Measurements from ENCODE around the gene CWC27. TPM values are rescaled to one million over a fixed set of nuclear protein-coding genes. Genes with fewer than 3 reads are reported as not detected.

CWC27 gene
- total RNA-seq, 1 donor from 2014 or later, result 19.2 TPM

DNA sequence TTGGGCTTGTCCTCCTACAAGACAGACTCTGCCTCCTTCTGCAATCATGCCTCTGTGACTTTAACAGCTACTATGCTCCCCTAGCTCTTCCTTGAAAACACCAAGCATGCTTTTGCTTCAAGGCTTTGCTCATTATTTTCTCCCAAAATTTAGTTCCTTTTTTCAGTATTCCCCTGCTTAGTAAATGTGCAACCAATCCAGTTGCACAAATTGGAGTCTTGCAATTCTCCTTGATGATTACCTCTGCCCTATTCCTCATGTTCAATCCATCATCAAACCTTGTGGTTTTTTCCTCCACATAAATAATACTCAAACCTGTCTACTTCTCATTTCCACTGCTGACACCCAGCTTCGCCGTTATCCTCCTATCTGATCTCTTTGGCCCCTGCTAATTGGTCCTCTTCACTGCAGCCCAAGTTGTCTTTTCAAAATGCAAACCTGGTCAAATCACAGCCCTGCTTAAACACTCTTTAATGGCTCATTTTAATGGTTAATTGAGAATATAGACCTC, 296.3 kb downstream of the CWC27 start:
- no peak overlapping the region for H3K27ac ChIP-seq
- no peaks in the 10 kb centered on the region for H3K36me3 ChIP-seq
- no peaks in the 10 kb centered on the region for H3K27me3 ChIP-seq
- H3K4me1 ChIP-seq, result no peaks in the 10 kb centered on the region
- no peak for TF ChIP-seq POLR2AphosphoS5 (IDR thresholded peaks at IDR 0.05; ENCODE audit: insufficient read depth in 1 of 2, low read depth in 1 of 2)
- TF ChIP-seq, protein P1, sequence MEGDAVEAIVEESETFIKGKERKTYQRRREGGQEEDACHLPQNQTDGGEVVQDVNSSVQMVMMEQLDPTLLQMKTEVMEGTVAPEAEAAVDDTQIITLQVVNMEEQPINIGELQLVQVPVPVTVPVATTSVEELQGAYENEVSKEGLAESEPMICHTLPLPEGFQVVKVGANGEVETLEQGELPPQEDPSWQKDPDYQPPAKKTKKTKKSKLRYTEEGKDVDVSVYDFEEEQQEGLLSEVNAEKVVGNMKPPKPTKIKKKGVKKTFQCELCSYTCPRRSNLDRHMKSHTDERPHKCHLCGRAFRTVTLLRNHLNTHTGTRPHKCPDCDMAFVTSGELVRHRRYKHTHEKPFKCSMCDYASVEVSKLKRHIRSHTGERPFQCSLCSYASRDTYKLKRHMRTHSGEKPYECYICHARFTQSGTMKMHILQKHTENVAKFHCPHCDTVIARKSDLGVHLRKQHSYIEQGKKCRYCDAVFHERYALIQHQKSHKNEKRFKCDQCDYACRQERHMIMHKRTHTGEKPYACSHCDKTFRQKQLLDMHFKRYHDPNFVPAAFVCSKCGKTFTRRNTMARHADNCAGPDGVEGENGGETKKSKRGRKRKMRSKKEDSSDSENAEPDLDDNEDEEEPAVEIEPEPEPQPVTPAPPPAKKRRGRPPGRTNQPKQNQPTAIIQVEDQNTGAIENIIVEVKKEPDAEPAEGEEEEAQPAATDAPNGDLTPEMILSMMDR (IDR thresholded peaks at IDR 0.05), result no peak
- no peak for TF ChIP-seq POLR2A (IDR thresholded peaks at IDR 0.05)
- H3K4me3 ChIP-seq, result no peak overlapping the region
- no peaks in the 10 kb centered on the region for H3K9me3 ChIP-seq
- intact Hi-C loops (cut with DNase I), result no loop called here
- no peak for DNase-seq (ENCODE audit: extremely low spot score in 2 of 2)

DNA sequence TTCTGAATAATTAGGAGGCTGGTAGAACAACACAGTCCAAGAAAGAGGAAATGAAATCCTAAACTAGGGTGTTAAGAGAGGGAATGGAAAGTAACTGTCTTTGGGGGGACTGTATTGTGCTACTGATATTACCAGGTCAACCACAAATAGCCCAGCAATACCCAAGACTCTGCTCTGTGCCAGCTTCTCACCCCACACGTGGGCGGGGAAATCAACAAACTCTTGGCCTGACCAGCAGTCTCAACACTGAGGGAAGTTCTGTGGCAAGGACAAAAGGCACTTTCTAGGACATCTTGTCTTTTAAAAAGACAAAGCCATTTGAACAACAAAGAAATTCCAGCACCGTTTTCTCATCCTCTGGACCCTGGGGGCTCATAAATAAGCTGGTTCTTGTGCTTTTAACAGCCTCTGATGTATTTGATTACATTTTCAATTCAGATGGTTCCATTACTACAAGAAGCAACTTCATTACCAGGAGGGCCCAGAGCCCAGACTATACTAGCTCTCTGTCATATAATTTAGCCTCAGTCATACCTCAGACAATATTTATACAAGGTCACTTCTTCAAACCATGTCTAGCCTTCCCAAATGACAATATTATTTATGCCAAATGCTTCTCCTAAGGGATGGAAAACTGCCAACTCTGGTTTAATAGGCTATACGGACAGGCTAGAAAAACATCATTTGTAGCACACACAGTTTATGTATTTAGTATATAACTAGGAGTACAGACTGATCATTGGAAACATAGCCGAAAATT, 297.8 kb downstream of the CWC27 start:
- Histone ChIP-seq H3K9me3 (no peaks in the 10 kb centered on the region), H3K36me3 (no peaks in the 10 kb centered on the region), H3K27ac (no peak overlapping the region), H3K27me3 (no peaks in the 10 kb centered on the region), H3K4me1 (no peaks in the 10 kb centered on the region), H3K4me3 (no peak overlapping the region)
- intact Hi-C loops (cut with DNase I), result no loop called here
- no peak for DNase-seq (ENCODE audit: extremely low spot score in 2 of 2)
- TF ChIP-seq POLR2A (IDR thresholded peaks at IDR 0.05) (no peak), POLR2AphosphoS5 (IDR thresholded peaks at IDR 0.05; ENCODE audit: insufficient read depth in 1 of 2, low read depth in 1 of 2) (no peak)
- TF ChIP-seq, protein P1 (IDR thresholded peaks at IDR 0.05), result no peak

GRCh38 chr5:65067147-65067506, 298.4 kb downstream of the CWC27 start:
- Histone ChIP-seq H3K9me3 (no peaks in the 10 kb centered on the region), H3K27me3 (no peaks in the 10 kb centered on the region), H3K4me3 (no peak overlapping the region), H3K4me1 (no peaks in the 10 kb centered on the region), H3K36me3 (no peaks in the 10 kb centered on the region), H3K27ac (no peak overlapping the region)
- TF ChIP-seq POLR2A (IDR thresholded peaks at IDR 0.05) (no peak), POLR2AphosphoS5 (IDR thresholded peaks at IDR 0.05; ENCODE audit: insufficient read depth in 1 of 2, low read depth in 1 of 2) (no peak)
- TF ChIP-seq, protein P1 (IDR thresholded peaks at IDR 0.05), result no peak
- no peak for DNase-seq (ENCODE audit: extremely low spot score in 2 of 2)
- intact Hi-C loops (cut with DNase I), result no loop called here

Other genes with a start within 250 kb of the CWC27 start
- not detected for gene SHISAL2B, start 78.4 kb upstream of the CWC27 start, total RNA-seq
- 6.6 TPM for gene SREK1IP1, start 239 bp upstream of the CWC27 start, total RNA-seq

Measured in vagina (tissue), 2 donors.